GM19463 (cell line): Measurements from ENCODE around the gene ANGPTL3.

ENCODE experiments used
- ATAC-seq: cut with Tn5 transposase; IDR thresholded peaks from one replicate; pipeline ENCODE4 v1.9.1; 2021; ENCODE audit warnings: mild to moderate bottlenecking, moderate library complexity; ENCODE audit not compliant: unreplicated experiment

Gene ANGPTL3

GRCh38 chr1:62621907-62622306 is 24.6 kb downstream of the ANGPTL3 start:
- peak; percentile 97 for ATAC-seq

- no peak for ATAC-seq
Measured at GRCh38 chr1:62625415-62625814, 28.1 kb downstream of the ANGPTL3 start.

GRCh38 chr1:62628506-62628905 is 31.2 kb downstream of the ANGPTL3 start:
- no peak for ATAC-seq

GRCh38 chr1:62637392-62638105 is 40.2 kb downstream of the ANGPTL3 start:
- no peak for ATAC-seq

- ATAC-seq, result no peak
Measured at GRCh38 chr1:62643283-62643682, 46.0 kb downstream of the ANGPTL3 start.

- ATAC-seq, result no peak
Measured at GRCh38 chr1:62652387-62652786, 55.1 kb downstream of the ANGPTL3 start.

- no peak for ATAC-seq
Measured at GRCh38 chr1:62654744-62655143, 57.4 kb downstream of the ANGPTL3 start.
